Trophoblast cell (in vitro differentiated cells and primary cell): ENCODE results near the gene VPS26C. TPM values are rescaled to one million over a fixed set of nuclear protein-coding genes. Genes with fewer than 3 reads are reported as not detected.
"Not testable (repeated sequence)": the region's sequence is repeated elsewhere in the genome, so short reads cannot be mapped to it uniquely, and the experiment has no call there.

Experiments
- DNase-seq, 2 donors: peaks; one replicate each; pipeline ENCODE4 v3.0.0-alpha.2; 2016
- H2AFZ ChIP-seq: 2 replicates; pipeline ENCODE4 v1.6.1; 2013; ENCODE audit warnings: low read length, moderate library complexity, mild to moderate bottlenecking; ENCODE audit not compliant: insufficient read depth, poor library complexity
- H2AK5ac ChIP-seq: 2 replicates; pipeline ENCODE4 v1.6.1; 2013; ENCODE audit warnings: mild to moderate bottlenecking, low read length
- H2BK120ac ChIP-seq: 2 replicates; pipeline ENCODE4 v1.6.1; 2013; ENCODE audit warnings: low read length, mild to moderate bottlenecking, moderate library complexity; ENCODE audit not compliant: insufficient read depth, poor library complexity
- H2BK12ac ChIP-seq: 2 replicates; pipeline ENCODE4 v1.6.1; 2013; ENCODE audit warnings: mild to moderate bottlenecking, low read length, moderate library complexity
- H2BK5ac ChIP-seq: 2 replicates; pipeline ENCODE4 v1.6.1; 2013; ENCODE audit warnings: low read length, low read depth, moderate library complexity, mild to moderate bottlenecking; ENCODE audit not compliant: poor library complexity
- H3K14ac ChIP-seq: 2 replicates; pipeline ENCODE4 v1.6.1; 2013; ENCODE audit warnings: mild to moderate bottlenecking, low read length
- H3K18ac ChIP-seq: 2 replicates; pipeline ENCODE4 v1.6.1; 2013; ENCODE audit warnings: mild to moderate bottlenecking, low read length
- H3K23ac ChIP-seq: 2 replicates; pipeline ENCODE4 v1.6.1; 2013; ENCODE audit warnings: low read length
- H3K27ac ChIP-seq: 2 replicates; pipeline ENCODE4 v1.5.1; 2013; ENCODE audit warnings: low read depth, mild to moderate bottlenecking, inconsistent platforms, low read length, moderate library complexity
- H3K27me3 ChIP-seq: 2 replicates; pipeline ENCODE4 v1.6.1; 2013; ENCODE audit warnings: inconsistent platforms, mild to moderate bottlenecking, low read length, moderate library complexity; ENCODE audit not compliant: insufficient read depth
- H3K36me3 ChIP-seq, 2 experiments: 1 replicate in 1 of 2; 2 replicates in 1 of 2; pipeline ENCODE4 v1.6.1; 2013; ENCODE audit warnings: low read length in 2 of 2, mild to moderate bottlenecking in 2 of 2, moderate library complexity in 1 of 2; ENCODE audit not compliant: insufficient read depth in 2 of 2, control insufficient read depth in 1 of 2
- H3K4ac ChIP-seq: 2 replicates; pipeline ENCODE4 v1.6.1; 2013; ENCODE audit warnings: low read depth, mild to moderate bottlenecking, low read length, moderate library complexity
- H3K4me1 ChIP-seq, 2 experiments: 1 replicate in 1 of 2; 2 replicates in 1 of 2; pipeline ENCODE4 v1.6.1; 2013; ENCODE audit warnings: low read length in 2 of 2, mild to moderate bottlenecking in 2 of 2, moderate library complexity in 1 of 2; ENCODE audit not compliant: insufficient read depth in 2 of 2, control insufficient read depth in 1 of 2
- H3K4me2 ChIP-seq: 2 replicates; pipeline ENCODE4 v1.6.1; 2013; ENCODE audit warnings: inconsistent platforms, mild to moderate bottlenecking, low read length, moderate library complexity
- H3K4me3 ChIP-seq: 2 replicates; pipeline ENCODE4 v1.5.1; 2013; ENCODE audit warnings: mild to moderate bottlenecking, low read depth, low read length, inconsistent platforms
- H3K79me1 ChIP-seq: one replicate; pipeline ENCODE4 v1.6.1; 2013; ENCODE audit warnings: low read length
- H3K79me2 ChIP-seq: 2 replicates; pipeline ENCODE4 v1.6.1; 2013; ENCODE audit warnings: low read length, mild to moderate bottlenecking; ENCODE audit not compliant: control insufficient read depth, insufficient read depth, poor library complexity
- H3K9ac ChIP-seq: 2 replicates; pipeline ENCODE4 v1.6.1; 2013; ENCODE audit warnings: mild to moderate bottlenecking, low read length
- H3K9me3 ChIP-seq: 2 replicates; pipeline ENCODE4 v1.6.1; 2013; ENCODE audit warnings: low read depth, mild to moderate bottlenecking, control low read depth, inconsistent platforms, low read length; ENCODE audit not compliant: insufficient read depth
- H4K12ac ChIP-seq: 2 replicates; pipeline ENCODE4 v1.6.1; 2013; ENCODE audit warnings: low read depth, mild to moderate bottlenecking, low read length, moderate library complexity
- H4K8ac ChIP-seq: 2 replicates; pipeline ENCODE4 v1.6.1; 2013; ENCODE audit warnings: low read depth, mild to moderate bottlenecking, low read length, moderate library complexity
- H4K91ac ChIP-seq: one replicate; pipeline ENCODE4 v1.6.1; 2013; ENCODE audit warnings: low read depth, mild to moderate bottlenecking, low read length, moderate library complexity
- WGBS: extraction: QIAGEN DNeasy Blood & Tissue Kit; methylation state at CpG from one replicate; pipeline ENCODE4 v1.1.7; 2013; ENCODE audit warnings: missing lambda C conversion rate; ENCODE audit not compliant: insufficient read length, insufficient coverage; ENCODE audit errors: extremely low coverage; 5-methylcytosine and 5-hydroxymethylcytosine counted together
- polyA plus RNA-seq: library from polyadenylated mRNA; stranded (reverse); fragments of 200-250 nt; gene quantifications from 2 replicates; pipeline ENCODE4 v1.2.3, GENCODE V29; 2013

Gene VPS26C
- 25.5 and 26.0 TPM in 2 replicates for polyA plus RNA-seq

GRCh38 chr21:37267269-37268185, at the start of gene VPS26C:
Gene VPS26C, minus strand, starts transcription at chr21:37267334. Its CDS starts 40 bp downstream, at chr21:37267294.
- peak within 1 kb of the TSS; percentile 94 for H2BK5ac ChIP-seq
- no peaks in the 10 kb centered on the region for H3K27me3 ChIP-seq
- peak within 1 kb of the TSS; percentile 95 for H3K9ac ChIP-seq
- H2AK5ac ChIP-seq = no peak within 1 kb of the TSS
- H3K4me3 ChIP-seq = peak within 1 kb of the TSS; percentile 94
- peak; percentile 100 for DNase-seq
- H3K79me2 ChIP-seq = peaks cover 7% of the 10 kb centered on the region
- no CpG with 5 or more reads among the region's 86 CpGs for WGBS
- peak within 1 kb of the TSS; percentile 98 for H3K27ac ChIP-seq
- H3K4me1 ChIP-seq = peaks cover 2 to 3% of the 10 kb centered on the region in 2 experiments
- H3K18ac ChIP-seq = peak within 1 kb of the TSS; percentile 96
- H2AFZ ChIP-seq = peak within 1 kb of the TSS; percentile 95
- H4K12ac ChIP-seq = peak within 1 kb of the TSS; percentile 90
- H3K4ac ChIP-seq = peak within 1 kb of the TSS; percentile 85
- peaks cover 11% of the 10 kb centered on the region for H3K79me1 ChIP-seq
- H3K9me3 ChIP-seq = no peaks in the 10 kb centered on the region
- H2BK120ac ChIP-seq = peak within 1 kb of the TSS; percentile 97
- peak within 1 kb of the TSS; percentile 100 for H4K8ac ChIP-seq
- H2BK12ac ChIP-seq = no peak within 1 kb of the TSS
- peak within 1 kb of the TSS; percentile 87 for H3K4me2 ChIP-seq
- H4K91ac ChIP-seq = peak within 1 kb of the TSS; percentile 97
- H3K23ac ChIP-seq = no peak within 1 kb of the TSS
- H3K36me3 ChIP-seq = no peaks in the 10 kb centered on the region
- H3K14ac ChIP-seq = peak within 1 kb of the TSS; percentile 92

DNA sequence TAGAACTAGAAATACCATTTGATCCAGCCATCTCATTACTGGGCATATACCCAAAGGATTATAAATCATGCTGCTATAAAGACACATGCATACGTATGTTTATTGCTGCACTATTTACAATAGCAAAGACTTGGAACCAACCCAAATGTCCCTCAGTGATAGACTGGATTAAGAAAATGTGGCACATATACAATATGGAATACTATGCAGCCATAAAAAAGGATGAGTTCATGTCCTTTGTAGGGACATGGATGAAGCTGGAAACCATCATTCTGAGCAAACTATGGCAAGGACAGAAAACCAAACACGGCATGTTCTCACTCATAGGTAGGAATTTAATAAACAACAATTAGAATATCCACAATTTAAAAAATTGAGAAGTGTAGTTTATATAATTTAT, 48.9 kb upstream of the VPS26C start:
- not testable (repeated sequence) for H3K27me3 ChIP-seq, H2BK120ac ChIP-seq
- WGBS = no CpG with 5 or more reads among the region's 2 CpGs

GRCh38 chr21:37300114-37300751, 33.1 kb upstream of the VPS26C start:
- no peak overlapping the region for H2AK5ac ChIP-seq
- no peak overlapping the region for H3K4me2 ChIP-seq
- H3K14ac ChIP-seq = no peak overlapping the region
- no peak overlapping the region for H3K4me3 ChIP-seq
- no peaks in the 10 kb centered on the region for H3K4me1 ChIP-seq
- no peak overlapping the region for H3K23ac ChIP-seq
- H2AFZ ChIP-seq = no peak overlapping the region
- no peak overlapping the region for H3K27ac ChIP-seq
- H3K9ac ChIP-seq = no peak overlapping the region
- H3K79me1 ChIP-seq = no peaks in the 10 kb centered on the region
- H4K91ac ChIP-seq = no peak overlapping the region
- H2BK5ac ChIP-seq = no peak overlapping the region
- H3K27me3 ChIP-seq = no peaks in the 10 kb centered on the region
- no peak overlapping the region for H4K12ac ChIP-seq
- H2BK12ac ChIP-seq = no peak overlapping the region
- DNase-seq = no peak
- no peak overlapping the region for H2BK120ac ChIP-seq
- H3K9me3 ChIP-seq = peaks cover 1% of the 10 kb centered on the region
- H3K4ac ChIP-seq = no peak overlapping the region
- H3K79me2 ChIP-seq = no peaks in the 10 kb centered on the region
- WGBS = no CpG with 5 or more reads among the region's 4 CpGs
- no peaks in the 10 kb centered on the region for H3K36me3 ChIP-seq
- no peak overlapping the region for H3K18ac ChIP-seq
- no peak overlapping the region for H4K8ac ChIP-seq

More for the DNA sequence above, 48.9 kb upstream of the VPS26C start:
- H3K27ac ChIP-seq, H4K91ac ChIP-seq, H2BK12ac ChIP-seq, H3K79me2 ChIP-seq, H3K23ac ChIP-seq, H3K14ac ChIP-seq, DNase-seq, H4K8ac ChIP-seq, H3K4me2 ChIP-seq, H3K4me1 ChIP-seq, H3K79me1 ChIP-seq, H3K4ac ChIP-seq, H3K18ac ChIP-seq, H3K36me3 ChIP-seq, H4K12ac ChIP-seq, H2BK5ac ChIP-seq, H3K9me3 ChIP-seq, H3K9ac ChIP-seq, H2AK5ac ChIP-seq, H3K4me3 ChIP-seq, H2AFZ ChIP-seq: not testable (repeated sequence)

DNA sequence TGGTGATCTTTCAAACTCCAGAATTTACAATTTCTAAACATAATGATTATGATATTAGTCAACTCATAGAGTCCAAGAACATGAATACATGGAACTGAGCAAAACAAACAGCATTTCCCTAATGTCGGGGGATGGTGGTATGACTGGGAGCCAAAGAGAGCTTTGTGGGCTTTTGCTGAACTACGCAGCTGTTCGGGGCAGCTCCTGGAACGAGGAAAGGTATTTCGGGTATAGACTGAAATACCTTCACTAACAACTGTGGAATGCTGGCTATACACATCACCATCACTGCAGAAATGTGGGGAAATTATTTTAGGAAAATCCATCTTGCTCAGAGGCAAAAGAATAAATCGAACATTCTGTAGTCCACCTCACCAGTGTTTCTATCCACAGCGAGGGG, 30.2 kb upstream of the VPS26C start:
- Histone ChIP-seq H2AK5ac (no peak overlapping the region), H2BK5ac (no peak overlapping the region), H3K14ac (no peak overlapping the region), H4K8ac (no peak overlapping the region), H3K18ac (no peak overlapping the region), H3K9me3 (no peaks in the 10 kb centered on the region), H3K4me1 (peaks cover 0 to 3% of the 10 kb centered on the region in 2 experiments), H2AFZ (no peak overlapping the region), H3K27me3 (no peaks in the 10 kb centered on the region), H3K4me3 (no peak overlapping the region), H4K12ac (peak overlapping the region; percentile 36), H2BK12ac (no peak overlapping the region), H3K4me2 (no peak overlapping the region), H3K23ac (no peak overlapping the region), H3K79me2 (no peaks in the 10 kb centered on the region), H2BK120ac (no peak overlapping the region), H3K4ac (no peak overlapping the region), H3K36me3 (no peaks in the 10 kb centered on the region), H3K9ac (no peak overlapping the region), H4K91ac (no peak overlapping the region), H3K79me1 (no peaks in the 10 kb centered on the region), H3K27ac (no peak overlapping the region)
- peak in 1 of 2 donors; percentile 25 for DNase-seq
- WGBS = no CpG with 5 or more reads among the region's 7 CpGs
